HL-60 (cell line): ENCODE results near the gene SNX2.
"Not testable (repeated sequence)": the region's sequence is repeated elsewhere in the genome, so short reads cannot be mapped to it uniquely, and the experiment has no call there.

Source experiments
- DNase-seq, 2 experiments: peaks; one replicate each; pipeline ENCODE4 v3.0.0-alpha.2; 2010 to 2020; ENCODE audit warnings: low read depth in 1 of 2, low spot score in 1 of 2
- H3K27ac ChIP-seq: fragments of 250-450 bp; sonication (Bioruptor Pico); replicated peaks from 2 replicates; pipeline ENCODE4 v1.5.1; 2020; ENCODE audit warnings: mild to moderate bottlenecking, moderate library complexity
- H3K27me3 ChIP-seq: fragments of 250-450 bp; sonication (Bioruptor Pico); 2 replicates; pipeline ENCODE4 v1.5.1; 2021; ENCODE audit warnings: mild to moderate bottlenecking, moderate library complexity; ENCODE audit not compliant: insufficient read depth, poor library complexity, severe bottlenecking
- H3K4me3 ChIP-seq: replicated peaks from 2 replicates; pipeline ENCODE4 v1.5.1; 2011; ENCODE audit warnings: mild to moderate bottlenecking, control low read depth, low read length; ENCODE audit not compliant: insufficient read depth
- GABPA ChIP-seq: IDR thresholded peaks from 2 replicates; pipeline ENCODE4 v1.6.1; 2012; ENCODE audit warnings: low read depth
- POLR2AphosphoS5 ChIP-seq: IDR thresholded peaks from 2 replicates; pipeline ENCODE4 v1.6.1; 2012; ENCODE audit warnings: low read depth
- REST ChIP-seq: IDR thresholded peaks from 2 replicates; pipeline ENCODE4 v1.6.1; 2012; ENCODE audit warnings: low read depth; ENCODE audit not compliant: insufficient replicate concordance
- SPI1 ChIP-seq: IDR thresholded peaks from 2 replicates; pipeline ENCODE4 v1.6.1; 2012; ENCODE audit warnings: low read depth, mild to moderate bottlenecking, borderline replicate concordance
- TF ChIP-seq, protein P1 (sequence below): IDR thresholded peaks from one replicate; pipeline ENCODE4 v1.5.1; 2011; ENCODE audit warnings: low read length, control low read depth, inconsistent platforms; ENCODE audit not compliant: insufficient read depth

SNX2 gene

DNA sequence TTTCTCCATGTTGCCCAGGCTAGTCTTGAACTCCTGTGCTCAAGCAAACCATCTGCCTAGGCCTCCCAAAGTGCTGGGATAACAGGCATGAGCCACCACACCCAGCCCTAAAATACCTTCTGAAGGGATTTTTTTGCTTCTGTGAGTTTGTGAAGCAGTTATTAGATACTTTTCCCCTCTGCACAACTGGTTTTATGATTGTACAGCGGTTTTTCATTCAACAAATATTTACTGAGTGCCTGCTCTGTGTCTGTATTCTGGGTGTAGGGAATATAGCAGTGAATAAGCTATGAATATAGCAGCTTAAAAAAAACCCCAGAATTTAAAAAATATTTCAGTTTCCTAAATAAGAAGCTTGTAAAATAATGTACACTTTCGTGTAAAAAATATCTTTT, 72.8 kb downstream of the SNX2 start:
- DNase-seq: no peak
- Histone ChIP-seq H3K4me3 (no peak overlapping the region), H3K27ac (no peak overlapping the region), H3K27me3 (no peaks in the 10 kb centered on the region)
- TF ChIP-seq, protein P1, sequence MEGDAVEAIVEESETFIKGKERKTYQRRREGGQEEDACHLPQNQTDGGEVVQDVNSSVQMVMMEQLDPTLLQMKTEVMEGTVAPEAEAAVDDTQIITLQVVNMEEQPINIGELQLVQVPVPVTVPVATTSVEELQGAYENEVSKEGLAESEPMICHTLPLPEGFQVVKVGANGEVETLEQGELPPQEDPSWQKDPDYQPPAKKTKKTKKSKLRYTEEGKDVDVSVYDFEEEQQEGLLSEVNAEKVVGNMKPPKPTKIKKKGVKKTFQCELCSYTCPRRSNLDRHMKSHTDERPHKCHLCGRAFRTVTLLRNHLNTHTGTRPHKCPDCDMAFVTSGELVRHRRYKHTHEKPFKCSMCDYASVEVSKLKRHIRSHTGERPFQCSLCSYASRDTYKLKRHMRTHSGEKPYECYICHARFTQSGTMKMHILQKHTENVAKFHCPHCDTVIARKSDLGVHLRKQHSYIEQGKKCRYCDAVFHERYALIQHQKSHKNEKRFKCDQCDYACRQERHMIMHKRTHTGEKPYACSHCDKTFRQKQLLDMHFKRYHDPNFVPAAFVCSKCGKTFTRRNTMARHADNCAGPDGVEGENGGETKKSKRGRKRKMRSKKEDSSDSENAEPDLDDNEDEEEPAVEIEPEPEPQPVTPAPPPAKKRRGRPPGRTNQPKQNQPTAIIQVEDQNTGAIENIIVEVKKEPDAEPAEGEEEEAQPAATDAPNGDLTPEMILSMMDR: no peak

GRCh38 chr5:122849771-122850170, 74.9 kb downstream of the SNX2 start:
- Histone ChIP-seq H3K27me3 (no peaks in the 10 kb centered on the region), H3K27ac (no peak overlapping the region), H3K4me3 (no peak overlapping the region)
- DNase-seq: no peak
- TF ChIP-seq GABPA: no peak
- TF ChIP-seq POLR2AphosphoS5: no peak
- TF ChIP-seq REST: no peak
- TF ChIP-seq, protein P1: no peak
- TF ChIP-seq SPI1: no peak

DNA sequence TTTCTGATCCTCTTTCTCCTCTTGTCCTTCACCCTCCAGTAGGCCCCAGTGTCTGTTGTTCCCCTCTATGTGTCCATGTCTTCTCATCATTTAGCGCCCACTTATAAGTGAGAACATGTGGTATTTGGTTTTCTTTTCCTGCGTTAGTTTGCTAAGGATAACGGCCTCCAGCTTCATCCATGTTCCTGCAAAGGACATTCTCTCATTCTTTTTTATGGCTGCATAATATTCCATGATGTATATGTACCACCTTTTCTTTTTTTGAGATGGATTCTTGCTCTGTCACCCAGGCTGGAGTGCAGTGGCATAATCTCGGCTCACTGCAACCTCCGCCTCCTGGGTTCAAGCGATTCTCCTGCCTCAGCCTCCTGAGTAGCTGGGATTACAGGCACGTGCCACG, 82.7 kb downstream of the SNX2 start:
- not testable (repeated sequence) for H3K27ac ChIP-seq, H3K27me3 ChIP-seq, H3K4me3 ChIP-seq, DNase-seq

- DNase-seq: no peak
- H3K4me3 ChIP-seq: no peak overlapping the region
- TF ChIP-seq REST (no peak), SPI1 (no peak), POLR2AphosphoS5 (no peak), GABPA (no peak)
- TF ChIP-seq, protein P1: no peak
These were observed 83.6 kb downstream of the SNX2 start for GRCh38 chr5:122858451-122858850.

More at GRCh38 chr5:122858451-122858850, 83.6 kb downstream of the SNX2 start:
- Histone ChIP-seq H3K27me3 (no peaks in the 10 kb centered on the region), H3K27ac (no peak overlapping the region)
